HG02943 (cell line): ENCODE results near the gene CCL14.
"Not testable (repeated sequence)": the region's sequence is repeated elsewhere in the genome, so short reads cannot be mapped to it uniquely, and the experiment has no call there.

ENCODE experiments used
- ATAC-seq: cut with Tn5 transposase; IDR thresholded peaks from one replicate; pipeline ENCODE4 v1.9.1; 2021; ENCODE audit warnings: mild to moderate bottlenecking, low read depth, moderate library complexity; ENCODE audit not compliant: unreplicated experiment

The CCL14 gene

GRCh38 chr17:35986643-35987042, at the start of gene CCL14:
TSS of gene CCL14 (minus strand) at chr17:35986729. CDS start at chr17:35986649, 80 bp downstream.
- no peak for ATAC-seq

- ATAC-seq = no peak
Observed at GRCh38 chr17:36036235-36036634, 49.7 kb upstream of the CCL14 start.

DNA sequence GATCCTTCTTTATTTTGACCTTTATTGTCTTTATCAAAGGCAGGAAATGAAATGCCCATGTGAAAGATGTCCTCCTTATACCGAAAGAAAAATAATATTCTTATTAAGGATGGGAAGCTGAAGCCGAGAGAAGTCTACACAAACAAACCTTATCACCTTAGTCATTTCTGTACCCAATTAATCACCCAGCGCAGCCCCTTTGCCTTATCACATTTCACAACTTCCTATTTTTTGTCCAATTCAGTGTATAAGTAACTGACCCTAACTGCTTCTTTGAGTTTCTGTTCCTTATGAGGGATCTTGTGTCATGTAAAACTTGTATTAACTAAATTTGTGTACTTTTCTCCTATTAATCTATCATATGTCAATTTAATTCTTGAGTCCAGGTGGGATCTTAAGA, 47.6 kb upstream of the CCL14 start:
- ATAC-seq = no peak

- ATAC-seq = no peak
Observed at GRCh38 chr17:36030956-36031355, 44.4 kb upstream of the CCL14 start.

- ATAC-seq = no peak
Observed at GRCh38 chr17:36027761-36028160, 41.2 kb upstream of the CCL14 start.

DNA sequence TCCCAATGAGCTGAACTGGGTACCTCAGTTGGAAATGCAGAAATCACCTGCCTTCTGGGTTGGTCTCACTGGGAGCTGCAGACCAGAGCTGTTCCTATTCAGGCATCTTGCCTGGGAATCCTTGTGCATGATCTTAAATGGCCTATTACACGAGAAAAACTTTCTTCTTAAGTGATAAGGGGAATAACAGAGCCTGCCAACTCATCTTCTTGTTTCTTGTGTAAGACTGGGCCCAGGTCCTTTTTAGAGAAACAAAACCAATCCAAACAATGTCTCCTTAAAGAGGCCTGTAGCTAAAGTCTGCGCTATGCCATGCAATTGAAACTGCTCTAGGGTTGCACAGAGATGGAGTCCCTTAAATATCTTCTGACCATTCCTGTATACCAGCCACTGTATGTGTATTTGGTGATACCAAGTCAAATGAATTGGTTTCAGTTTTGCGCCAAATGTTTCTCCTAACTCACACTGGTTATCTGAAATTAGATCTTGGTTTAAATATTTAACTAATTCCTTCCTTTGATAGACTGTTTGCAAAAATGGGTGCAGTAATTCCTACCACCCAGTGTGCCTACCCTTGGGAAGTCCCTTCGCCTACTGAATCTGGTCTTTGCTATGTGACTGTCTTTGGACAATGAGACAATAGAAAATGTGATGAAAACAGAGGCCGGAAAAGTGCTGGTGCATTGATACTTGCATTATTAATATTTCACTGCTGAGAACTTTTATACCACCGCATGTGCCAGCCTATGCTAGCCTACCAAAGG, 37.8 kb upstream of the CCL14 start:
- no peak for ATAC-seq

DNA sequence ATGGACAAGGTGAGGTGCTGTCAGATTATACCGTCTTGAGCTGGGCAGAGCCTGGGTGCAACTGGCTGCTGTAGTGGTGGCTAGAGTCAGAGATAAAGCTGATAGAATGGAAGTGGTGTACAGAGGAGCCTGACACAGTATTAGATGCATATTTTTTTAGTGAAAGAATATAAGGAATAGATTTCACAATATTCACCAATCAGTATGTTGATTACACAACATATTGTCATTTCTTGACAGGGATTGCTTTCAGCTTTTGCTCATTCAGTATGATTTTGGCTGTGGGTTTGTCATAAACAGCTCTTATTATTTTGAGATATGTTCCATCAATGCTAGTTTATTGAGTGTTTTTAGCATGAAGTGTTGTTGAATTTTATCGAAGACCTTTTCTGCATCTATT, 32.9 kb upstream of the CCL14 start:
- no peak for ATAC-seq

DNA sequence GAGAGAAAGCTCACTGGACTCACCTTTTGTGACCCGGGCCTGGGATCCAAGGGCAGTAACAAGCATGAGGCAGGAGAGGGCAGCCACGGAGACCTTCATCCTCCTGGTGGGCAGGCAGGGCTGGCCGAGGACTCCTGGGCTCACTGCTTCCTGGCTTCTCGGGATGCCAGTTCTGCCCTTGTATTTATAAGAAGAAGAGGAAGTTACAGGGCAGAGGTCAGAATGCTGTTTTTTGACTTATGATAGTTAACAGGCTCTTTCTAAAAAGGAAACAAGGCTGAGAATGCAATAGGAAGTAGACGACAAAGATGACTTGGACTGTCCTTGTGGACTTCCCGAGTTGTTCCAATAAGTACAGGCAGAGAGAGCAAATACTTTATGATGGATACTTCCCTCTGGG, 31.3 kb upstream of the CCL14 start, which contains the start of gene CCL23:
TSS of gene CCL23 (minus strand) at position 174 of the 400 bp plus-strand sequence. CDS start at position 99, 75 bp downstream.
- ATAC-seq = no peak

DNA sequence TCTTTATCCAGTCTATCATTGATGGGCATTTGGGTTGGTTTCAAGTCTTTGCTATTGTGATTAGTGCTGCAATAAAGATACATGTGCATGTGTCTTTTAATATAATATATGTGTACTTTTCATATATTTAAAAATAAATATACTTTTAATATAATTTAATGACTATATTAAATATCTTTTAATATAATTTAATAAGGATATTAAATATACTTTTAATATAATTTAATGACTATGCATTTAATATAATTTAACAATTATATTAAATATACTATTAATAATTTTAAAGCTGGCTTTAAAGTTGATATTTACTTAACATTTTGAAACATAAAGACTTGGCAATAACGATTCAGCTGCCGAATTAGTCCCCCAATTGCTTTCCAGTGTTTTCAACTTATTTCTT, 30.0 kb upstream of the CCL14 start:
- ATAC-seq = no peak

DNA sequence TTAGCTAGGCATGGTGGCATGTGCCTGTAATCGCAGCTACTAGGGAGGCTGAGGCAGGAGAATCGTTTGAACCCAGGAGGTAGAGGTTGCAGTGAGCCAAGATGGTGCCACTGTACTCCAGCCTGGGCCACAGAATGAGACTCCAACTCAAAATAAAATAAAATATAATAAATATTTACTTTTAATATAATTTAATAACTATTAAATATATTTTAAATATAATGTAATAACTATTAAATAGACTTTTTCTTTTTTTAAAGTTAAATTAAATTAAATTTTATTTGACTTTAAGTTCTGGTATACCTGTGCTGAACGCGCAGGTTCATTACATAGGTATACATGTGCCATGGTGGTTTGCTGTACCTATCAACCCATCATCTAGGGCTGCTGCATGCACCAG, 29.4 kb upstream of the CCL14 start:
- not testable (repeated sequence) for ATAC-seq

GRCh38 chr17:36014946-36015345, 28.4 kb upstream of the CCL14 start:
- ATAC-seq = no peak

- ATAC-seq = no peak
Observed at GRCh38 chr17:36011201-36011600, 24.7 kb upstream of the CCL14 start.

- ATAC-seq = no peak
Observed at GRCh38 chr17:36008998-36009665, 22.6 kb upstream of the CCL14 start.

DNA sequence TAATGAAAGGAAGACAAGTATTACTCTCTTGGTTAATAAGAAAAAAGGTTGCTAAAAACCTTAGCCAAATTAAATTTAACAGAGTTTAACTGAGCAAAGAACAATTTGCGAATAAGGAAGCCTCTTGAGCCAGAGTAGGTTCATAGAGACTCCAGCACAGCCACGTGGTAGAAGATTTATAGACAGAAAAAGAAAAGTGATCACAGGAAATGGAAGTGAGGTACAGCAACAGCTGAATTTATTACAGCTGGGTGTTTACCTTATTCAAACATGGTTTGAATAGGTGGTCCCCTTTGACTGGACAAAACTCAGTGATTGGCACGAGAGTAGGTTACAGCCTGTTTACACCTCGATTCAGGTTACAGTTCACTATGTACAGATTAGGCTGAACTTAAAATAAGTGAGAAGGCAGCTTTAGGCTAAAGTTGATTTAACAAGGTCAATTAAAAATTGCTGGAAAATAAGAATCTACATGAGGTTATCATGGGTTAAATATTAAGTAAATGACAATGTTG, 18.1 kb upstream of the CCL14 start:
- ATAC-seq = no peak

DNA sequence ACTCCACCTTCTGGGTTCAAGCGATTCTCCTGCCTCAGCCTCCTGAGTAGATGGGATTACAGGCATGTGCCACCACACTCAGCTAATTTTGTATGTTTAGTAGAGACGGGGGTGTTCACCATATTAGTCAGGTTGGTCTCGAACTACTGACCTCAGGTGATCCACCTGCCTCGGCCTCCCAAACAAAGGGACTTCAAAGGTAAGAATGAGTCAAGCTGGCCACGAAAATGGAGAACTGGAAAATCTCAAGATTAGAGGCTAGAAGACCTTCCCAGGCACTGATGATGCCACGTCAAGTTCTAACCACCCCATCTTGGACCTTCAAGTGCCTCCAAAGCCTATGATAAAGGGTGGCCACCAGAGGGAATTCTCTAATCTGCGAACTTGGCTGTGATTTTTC, 16.1 kb upstream of the CCL14 start:
- ATAC-seq = no peak

DNA sequence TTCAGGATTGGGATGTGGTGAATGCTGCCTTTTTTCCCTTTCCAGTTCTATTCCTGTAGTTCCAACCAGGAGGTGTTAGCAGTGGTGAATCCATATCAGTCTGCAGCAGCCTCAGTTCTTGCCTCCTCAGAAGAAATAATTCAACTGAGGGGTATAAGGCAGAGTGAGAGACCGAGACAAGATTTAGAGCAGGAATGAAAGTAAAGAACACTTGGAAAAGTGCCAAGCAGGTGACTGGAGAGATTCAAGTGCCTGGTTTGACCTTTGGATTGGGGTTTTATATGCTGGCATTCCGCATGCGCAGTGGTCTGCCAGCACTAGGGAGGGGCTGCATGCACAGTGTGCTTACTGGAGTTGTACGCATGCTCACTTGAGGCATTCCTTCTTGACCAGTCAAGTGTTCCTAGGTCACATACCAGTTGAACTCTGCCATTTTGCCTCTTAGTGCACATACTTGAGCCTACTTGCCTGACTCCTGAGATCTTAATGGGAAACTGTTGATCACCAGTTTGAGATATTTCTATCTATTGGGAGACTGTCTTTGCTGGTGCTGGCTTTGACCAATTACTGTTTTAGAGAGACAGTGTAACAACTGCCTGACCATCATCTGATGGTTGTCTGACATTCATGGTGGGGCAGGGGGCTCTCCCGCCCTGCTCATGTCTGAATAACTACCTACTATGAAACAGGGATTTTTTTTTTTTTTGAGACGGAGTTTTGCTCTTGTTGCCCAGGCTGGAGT, 15.5 kb upstream of the CCL14 start:
- ATAC-seq = no peak

GRCh38 chr17:36001110-36001771, 14.7 kb upstream of the CCL14 start, which contains the start of gene CCL15:
TSS of gene CCL15 (minus strand) at chr17:36001553. CDS start at chr17:36001492, 61 bp downstream.
- no peak for ATAC-seq

- ATAC-seq = no peak
Observed at GRCh38 chr17:36000732-36001109, 14.2 kb upstream of the CCL14 start.

GRCh38 chr17:35998756-35999155, 12.2 kb upstream of the CCL14 start:
- ATAC-seq = no peak

GRCh38 chr17:35998018-35998545, 11.6 kb upstream of the CCL14 start:
- no peak for ATAC-seq
